OCI-LY1 (cell line): Measurements from ENCODE around the gene SMAD7.

Experiments
- EZH2 ChIP-seq: fragments of 200-600 bp; sonication (generic), shearing (Covaris generic); IDR thresholded peaks from 2 replicates; pipeline ENCODE4 v1.8.0; 2017; ENCODE audit warnings: borderline replicate concordance, mixed run types, mild to moderate bottlenecking, antibody characterized with exemption, low read length, moderate library complexity, mixed read lengths
- TF ChIP-seq, protein P1 (sequence below): fragments of 200-600 bp; sonication (generic), shearing (Covaris generic); IDR thresholded peaks from 2 replicates; pipeline ENCODE4 v1.5.1; 2017; ENCODE audit warnings: mild to moderate bottlenecking, antibody characterized with exemption, low read length, moderate library complexity, mixed read lengths

DNA sequence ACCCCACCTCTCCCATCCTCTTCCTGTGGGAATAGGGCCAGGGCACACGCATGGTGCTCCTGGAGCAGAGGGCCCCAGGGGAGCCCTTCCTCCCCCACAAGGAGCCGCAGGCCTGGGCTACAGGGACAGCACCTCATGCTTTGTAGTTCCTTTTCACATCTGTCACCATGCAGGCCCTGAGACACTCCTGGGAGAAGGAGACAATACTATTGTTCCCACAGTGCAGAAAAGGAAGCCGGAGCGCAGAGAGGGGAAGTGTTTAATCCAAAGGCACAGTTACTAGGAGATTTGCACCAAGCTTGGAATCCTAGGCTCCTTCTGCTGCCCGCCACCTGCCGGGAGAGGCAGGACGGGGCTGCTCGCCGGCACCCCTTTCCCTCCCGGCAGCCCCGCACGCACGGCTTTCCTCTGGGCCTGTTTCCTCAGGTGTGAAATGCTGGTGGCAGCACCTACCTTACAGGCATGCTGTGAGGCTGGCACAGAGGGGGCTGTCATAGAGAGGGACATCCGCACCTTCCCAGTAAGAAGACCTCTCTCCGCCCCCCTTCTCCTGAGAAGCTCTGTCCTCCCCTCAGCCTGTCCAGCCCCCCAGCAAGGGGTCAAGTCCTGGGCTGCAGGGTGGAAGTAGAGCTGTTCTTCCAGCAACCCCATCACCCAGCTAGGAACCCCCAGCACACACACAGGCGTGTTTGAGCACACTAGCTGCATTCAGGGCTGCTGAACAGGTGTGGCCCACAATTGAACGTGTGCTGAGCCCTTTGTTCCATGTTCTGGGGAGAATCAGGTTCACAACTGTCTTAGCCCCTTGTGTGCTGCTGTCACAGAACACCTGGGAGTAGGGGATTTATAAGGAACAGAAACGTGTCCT, 62.6 kb downstream of the SMAD7 start:
- TF ChIP-seq, protein P1, sequence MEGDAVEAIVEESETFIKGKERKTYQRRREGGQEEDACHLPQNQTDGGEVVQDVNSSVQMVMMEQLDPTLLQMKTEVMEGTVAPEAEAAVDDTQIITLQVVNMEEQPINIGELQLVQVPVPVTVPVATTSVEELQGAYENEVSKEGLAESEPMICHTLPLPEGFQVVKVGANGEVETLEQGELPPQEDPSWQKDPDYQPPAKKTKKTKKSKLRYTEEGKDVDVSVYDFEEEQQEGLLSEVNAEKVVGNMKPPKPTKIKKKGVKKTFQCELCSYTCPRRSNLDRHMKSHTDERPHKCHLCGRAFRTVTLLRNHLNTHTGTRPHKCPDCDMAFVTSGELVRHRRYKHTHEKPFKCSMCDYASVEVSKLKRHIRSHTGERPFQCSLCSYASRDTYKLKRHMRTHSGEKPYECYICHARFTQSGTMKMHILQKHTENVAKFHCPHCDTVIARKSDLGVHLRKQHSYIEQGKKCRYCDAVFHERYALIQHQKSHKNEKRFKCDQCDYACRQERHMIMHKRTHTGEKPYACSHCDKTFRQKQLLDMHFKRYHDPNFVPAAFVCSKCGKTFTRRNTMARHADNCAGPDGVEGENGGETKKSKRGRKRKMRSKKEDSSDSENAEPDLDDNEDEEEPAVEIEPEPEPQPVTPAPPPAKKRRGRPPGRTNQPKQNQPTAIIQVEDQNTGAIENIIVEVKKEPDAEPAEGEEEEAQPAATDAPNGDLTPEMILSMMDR, result no peak
- no peak for TF ChIP-seq EZH2
